A549 (cell line): ENCODE measurements around the gene DRC7. TPM values are rescaled to one million over a fixed set of nuclear protein-coding genes. Genes with fewer than 3 reads are reported as not detected.

Experiments
- ATAC-seq, 2 experiments: fragments of 200-7000 bp in 1 of 2; fragments of >200 bp in 1 of 2; cut with Nextera tagmentation in 1 of 2; cut with Tn5 transposase in 1 of 2; 3 replicates each; pipeline versions ENCODE4 v1.8.0 to v1.9.1; 2018 to 2020; ENCODE audit warnings: mild to moderate bottlenecking in 1 of 2, moderate library complexity in 1 of 2
- CTCF ChIA-PET: fragments of 300-600 bp; sonication (Branson Sonifier 250); formaldehyde crosslinking; extraction: SDS; loops from one replicate; lab custom pipeline; 2021; ENCODE audit warnings: antibody characterized with exemption, inconsistent platforms; lab: Yijun Ruan, JAX
- POLR2A ChIA-PET: fragments of 350-600 bp; formaldehyde crosslinking; extraction: SDS; loops from one replicate; lab custom pipeline; 2021; ENCODE audit warnings: antibody characterized with exemption, inconsistent platforms; lab: Yijun Ruan, JAX
- DNase-seq, 2 experiments: peaks; one replicate each; pipeline versions ENCODE4 v3.0.0 to v3.0.0-alpha.2; 2011 to 2016; ENCODE audit warnings: low read depth in 1 of 2, low spot score in 1 of 2
- FAIRE-seq: peaks from 2 replicates; lab custom pipeline; 2011; peaks lifted over from hg19 to GRCh38; lab: Jason Lieb, UNC
- H3K27ac ChIP-seq, 2 experiments: fragments of >200 bp; sonication (Bioruptor Twin); formaldehyde crosslinking; 3 replicates each; pipeline ENCODE4 v1.5.1; 2016 to 2017
- H3K4me1 ChIP-seq: fragments of >200 bp; sonication (Bioruptor Twin); formaldehyde crosslinking; 3 replicates; pipeline ENCODE4 v1.6.1; 2016
- H3K4me2 ChIP-seq: fragments of >200 bp; sonication (Bioruptor Twin); formaldehyde crosslinking; 3 replicates; pipeline ENCODE4 v1.6.1; 2016
- H3K4me3 ChIP-seq: fragments of >200 bp; sonication (Bioruptor Twin); formaldehyde crosslinking; 3 replicates; pipeline ENCODE4 v1.5.1; 2016
- H3K9me3 ChIP-seq: fragments of >200 bp; sonication (Bioruptor Twin); formaldehyde crosslinking; 3 replicates; pipeline ENCODE4 v1.6.1; 2016
- BHLHE40 ChIP-seq: IDR thresholded peaks from 2 replicates; pipeline ENCODE4 v1.6.1; 2012; ENCODE audit warnings: low read depth, low read length, inconsistent platforms
- EHF ChIP-seq: fragments of 250-450 bp; sonication (Bioruptor Pico); IDR thresholded peaks from 2 replicates; pipeline ENCODE4 v1.5.0; 2020; ENCODE audit warnings: mild to moderate bottlenecking
- EP300 ChIP-seq, 2 experiments: fragments of >200 bp; sonication (Bioruptor Twin); formaldehyde crosslinking; IDR thresholded peaks; 2 replicates in 1 of 2; 3 replicates in 1 of 2; pipeline ENCODE4 v1.6.1; 2016 to 2017
- FOSB ChIP-seq: fragments of 250-450 bp; sonication (Bioruptor Pico); IDR thresholded peaks from 2 replicates; pipeline ENCODE4 v1.5.0; 2020; ENCODE audit warnings: mild to moderate bottlenecking, moderate library complexity
- FOSL2 ChIP-seq, 2 experiments: fragments of 450-650 bp in 1 of 2; fragments of >200 bp in 1 of 2; sonication (Bioruptor Twin) in 1 of 2; formaldehyde crosslinking; IDR thresholded peaks; 2 replicates each; pipeline versions ENCODE4 v1.5.0 to v1.6.1; 2016 to 2020; ENCODE audit warnings: mild to moderate bottlenecking in 1 of 2, moderate library complexity in 1 of 2
- HDAC2 ChIP-seq: fragments of 200-600 bp; sonication (generic); IDR thresholded peaks from 2 replicates; pipeline ENCODE4 v1.6.1; 2016
- HEYL ChIP-seq: fragments of 250-450 bp; sonication (Bioruptor Pico); IDR thresholded peaks from 2 replicates; pipeline ENCODE4 v1.8.0; 2021; ENCODE audit warnings: mild to moderate bottlenecking, moderate library complexity
- JUNB ChIP-seq: fragments of >200 bp; sonication (Bioruptor Twin); formaldehyde crosslinking; IDR thresholded peaks from 2 replicates; pipeline ENCODE4 v1.6.1; 2016
- MAFK ChIP-seq: fragments of 450-650 bp; IDR thresholded peaks from 2 replicates; pipeline ENCODE4 v1.6.1; 2014; ENCODE audit not compliant: partially characterized antibody
- MAZ ChIP-seq: fragments of 150-350 bp; IDR thresholded peaks from 2 replicates; pipeline ENCODE4 v1.6.1; 2014; ENCODE audit warnings: antibody characterized with exemption, low read depth, low read length, borderline replicate concordance
- NPAS2 ChIP-seq: fragments of 250-450 bp; sonication (Bioruptor Pico); IDR thresholded peaks from 2 replicates; pipeline ENCODE4 v1.8.0; 2022; ENCODE audit warnings: mild to moderate bottlenecking, moderate library complexity, borderline replicate concordance
- RARB ChIP-seq: fragments of 250-450 bp; sonication (Bioruptor Pico); IDR thresholded peaks from 2 replicates; pipeline ENCODE4 v1.8.0; 2021; ENCODE audit warnings: mild to moderate bottlenecking, moderate library complexity
- RCOR1 ChIP-seq: fragments of 150-350 bp; IDR thresholded peaks from 2 replicates; pipeline ENCODE4 v1.6.1; 2014; ENCODE audit warnings: antibody characterized with exemption, low read length, low read depth
- RFX5 ChIP-seq: fragments of 450-650 bp; IDR thresholded peaks from 2 replicates; pipeline ENCODE4 v1.7.1; 2014; ENCODE audit warnings: antibody characterized with exemption, mild to moderate bottlenecking, moderate library complexity
- RNF2 ChIP-seq: fragments of 200-600 bp; sonication (generic); IDR thresholded peaks from 2 replicates; pipeline ENCODE4 v1.6.1; 2016; ENCODE audit warnings: low read depth, mild to moderate bottlenecking, antibody characterized with exemption, moderate library complexity, borderline replicate concordance
- SMC3 ChIP-seq: fragments of >200 bp; sonication (Bioruptor Twin); formaldehyde crosslinking; IDR thresholded peaks from 3 replicates; pipeline ENCODE4 v1.6.1; 2018; ENCODE audit warnings: inconsistent platforms
- SREBF2 ChIP-seq: fragments of 450-650 bp; IDR thresholded peaks from 2 replicates; pipeline ENCODE4 v1.6.1; 2014; ENCODE audit warnings: mild to moderate bottlenecking, moderate library complexity
- ZFP36 ChIP-seq: fragments of 450-650 bp; IDR thresholded peaks from 2 replicates; pipeline ENCODE4 v1.6.1; 2014; ENCODE audit warnings: borderline replicate concordance; ENCODE audit not compliant: partially characterized antibody
- ZNF302 ChIP-seq: fragments of 250-450 bp; sonication (Bioruptor Pico); IDR thresholded peaks from 2 replicates; pipeline ENCODE4 v1.9.0; 2021; ENCODE audit warnings: inconsistent platforms, mild to moderate bottlenecking, moderate library complexity
- ZSCAN20 ChIP-seq: fragments of 250-450 bp; sonication (Bioruptor Pico); IDR thresholded peaks from 2 replicates; pipeline ENCODE4 v1.8.0; 2022; ENCODE audit warnings: mild to moderate bottlenecking, moderate library complexity
- WGBS: methylation state at CpG from one replicate; pipeline ENCODE4 v1.1.6; 2017; ENCODE audit errors: missing lambda C conversion rate; 5-methylcytosine and 5-hydroxymethylcytosine counted together
- polyA plus RNA-seq, 4 experiments: library from polyadenylated mRNA; depleted of rRNA in 3 of 4; stranded (reverse); fragments of >200 nt; fragmentation: RNase III in 1 of 4; extraction: RNeasy Plus Mini Kit Qiagen cat#74134 plus additional on column Dnase treatment in 1 of 4; gene quantifications; 2 replicates in 3 of 4; 3 replicates in 1 of 4; pipeline ENCODE4 v1.2.3, GENCODE V29; 2011 to 2017
- TF ChIP-seq, protein P1 (sequence below): fragments of 150-350 bp; IDR thresholded peaks from 2 replicates; pipeline ENCODE4 v1.6.1; 2014; ENCODE audit warnings: low read depth, mild to moderate bottlenecking, low read length
- TF ChIP-seq, protein P2 (sequence below): fragments of >200 bp; sonication (Bioruptor Twin); formaldehyde crosslinking; IDR thresholded peaks from 3 replicates; pipeline ENCODE4 v1.6.1; 2016
- TF ChIP-seq, protein P3 (sequence below): fragments of 450-650 bp; IDR thresholded peaks from 2 replicates; pipeline ENCODE4 v1.6.1; 2014; ENCODE audit warnings: antibody characterized with exemption
- TF ChIP-seq, protein P4 (sequence below): fragments of >200 bp; sonication (Bioruptor Twin); formaldehyde crosslinking; IDR thresholded peaks from 3 replicates; pipeline ENCODE4 v1.5.1; 2016
- TF ChIP-seq, protein P5 (sequence below): fragments of >200 bp; sonication (Bioruptor Twin); formaldehyde crosslinking; IDR thresholded peaks from 2 replicates; pipeline ENCODE4 v1.6.1; 2016
- TF ChIP-seq, protein P6 (sequence below): fragments of 250-450 bp; sonication (Bioruptor Pico); IDR thresholded peaks from 2 replicates; pipeline ENCODE4 v1.5.0; 2020; ENCODE audit warnings: low read depth, mild to moderate bottlenecking, moderate library complexity

DRC7 gene
- polyA plus RNA-seq, 2 of the 4 experiments (the other 2 are of a cell fraction): 0.10 to 0.28 TPM

DNA sequence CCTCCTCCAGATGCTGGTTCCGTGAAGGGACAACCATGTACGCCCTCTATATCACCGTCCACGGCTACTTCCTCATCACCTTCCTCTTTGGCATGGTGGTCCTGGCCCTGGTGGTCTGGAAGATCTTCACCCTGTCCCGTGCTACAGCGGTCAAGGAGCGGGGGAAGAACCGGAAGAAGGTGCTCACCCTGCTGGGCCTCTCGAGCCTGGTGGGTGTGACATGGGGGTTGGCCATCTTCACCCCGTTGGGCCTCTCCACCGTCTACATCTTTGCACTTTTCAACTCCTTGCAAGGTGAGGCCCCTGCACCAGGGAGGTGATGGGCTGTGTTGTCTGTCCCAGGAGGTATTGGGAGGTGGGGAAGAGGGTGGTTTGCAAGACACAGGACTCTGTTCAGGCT, 9.0 kb upstream of the DRC7 start:
- no peak for FAIRE-seq
- DNase-seq: no peak
- peaks cover 12% of the 10 kb centered on the region for H3K4me1 ChIP-seq
- no peak overlapping the region for H3K27ac ChIP-seq
- no peaks in the 10 kb centered on the region for H3K9me3 ChIP-seq
- no peak overlapping the region for H3K4me2 ChIP-seq
- ChIA-PET POLR2A (no interaction called here), CTCF (interaction anchor here (0.6 to 6.0 kb wide), 8 partner anchors 13 to 80 kb away, joined by 3 to 34 read pairs (median 4); no protein-coding TSS in a partner anchor)
- 84% methylated on average over 11 of the region's 11 CpGs for WGBS
- no peak overlapping the region for H3K4me3 ChIP-seq
- ATAC-seq: no peak
- TF ChIP-seq RFX5: no peak
- TF ChIP-seq RARB (CRISPR knock-in tag): no peak
- TF ChIP-seq, protein P1, sequence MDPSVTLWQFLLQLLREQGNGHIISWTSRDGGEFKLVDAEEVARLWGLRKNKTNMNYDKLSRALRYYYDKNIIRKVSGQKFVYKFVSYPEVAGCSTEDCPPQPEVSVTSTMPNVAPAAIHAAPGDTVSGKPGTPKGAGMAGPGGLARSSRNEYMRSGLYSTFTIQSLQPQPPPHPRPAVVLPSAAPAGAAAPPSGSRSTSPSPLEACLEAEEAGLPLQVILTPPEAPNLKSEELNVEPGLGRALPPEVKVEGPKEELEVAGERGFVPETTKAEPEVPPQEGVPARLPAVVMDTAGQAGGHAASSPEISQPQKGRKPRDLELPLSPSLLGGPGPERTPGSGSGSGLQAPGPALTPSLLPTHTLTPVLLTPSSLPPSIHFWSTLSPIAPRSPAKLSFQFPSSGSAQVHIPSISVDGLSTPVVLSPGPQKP: no peak
- TF ChIP-seq, protein P2, sequence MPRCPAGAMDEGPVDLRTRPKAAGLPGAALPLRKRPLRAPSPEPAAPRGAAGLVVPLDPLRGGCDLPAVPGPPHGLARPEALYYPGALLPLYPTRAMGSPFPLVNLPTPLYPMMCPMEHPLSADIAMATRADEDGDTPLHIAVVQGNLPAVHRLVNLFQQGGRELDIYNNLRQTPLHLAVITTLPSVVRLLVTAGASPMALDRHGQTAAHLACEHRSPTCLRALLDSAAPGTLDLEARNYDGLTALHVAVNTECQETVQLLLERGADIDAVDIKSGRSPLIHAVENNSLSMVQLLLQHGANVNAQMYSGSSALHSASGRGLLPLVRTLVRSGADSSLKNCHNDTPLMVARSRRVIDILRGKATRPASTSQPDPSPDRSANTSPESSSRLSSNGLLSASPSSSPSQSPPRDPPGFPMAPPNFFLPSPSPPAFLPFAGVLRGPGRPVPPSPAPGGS: no peak
- no peak for TF ChIP-seq MAFK
- no peak for TF ChIP-seq JUNB
- TF ChIP-seq EP300 (IDR thresholded peaks at IDR 0.05): no peak

DNA sequence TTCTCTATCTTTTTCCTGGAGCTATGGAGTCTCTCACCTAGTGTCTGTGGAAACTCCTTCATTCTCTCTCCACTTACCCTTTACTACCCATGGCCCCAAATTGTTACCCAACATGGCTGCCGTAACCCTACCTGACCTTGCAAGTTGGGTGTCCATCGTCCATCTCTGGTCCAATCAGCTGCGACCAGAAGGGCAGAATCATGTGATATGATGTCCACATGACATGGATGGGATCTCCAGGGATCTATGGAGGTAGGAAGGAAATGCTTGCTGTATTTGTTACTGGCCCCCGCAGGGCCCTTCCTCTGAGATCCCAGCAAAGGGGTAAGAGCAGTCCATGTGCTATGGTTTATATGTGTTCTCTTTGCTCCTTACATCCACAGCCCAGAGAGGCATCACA, 8.0 kb upstream of the DRC7 start:
- H3K4me2 ChIP-seq: no peak overlapping the region
- H3K27ac ChIP-seq: no peak overlapping the region
- ChIA-PET CTCF (interaction anchor here (0.6 to 2.3 kb wide), 6 partner anchors 15 to 386 kb away, joined by 3 to 6 read pairs (median 3); no protein-coding TSS in a partner anchor), POLR2A (no interaction called here)
- H3K4me3 ChIP-seq: no peak overlapping the region
- 64% methylated on average over 4 of the region's 4 CpGs for whole genome bisulfite sequencing
- DNase-seq (peak in 1 of 2 experiments; percentile 70), FAIRE-seq (no peak)
- peaks cover 12% of the 10 kb centered on the region for H3K4me1 ChIP-seq
- H3K9me3 ChIP-seq: no peaks in the 10 kb centered on the region
- TF ChIP-seq MAZ: no peak
- TF ChIP-seq, protein P3, sequence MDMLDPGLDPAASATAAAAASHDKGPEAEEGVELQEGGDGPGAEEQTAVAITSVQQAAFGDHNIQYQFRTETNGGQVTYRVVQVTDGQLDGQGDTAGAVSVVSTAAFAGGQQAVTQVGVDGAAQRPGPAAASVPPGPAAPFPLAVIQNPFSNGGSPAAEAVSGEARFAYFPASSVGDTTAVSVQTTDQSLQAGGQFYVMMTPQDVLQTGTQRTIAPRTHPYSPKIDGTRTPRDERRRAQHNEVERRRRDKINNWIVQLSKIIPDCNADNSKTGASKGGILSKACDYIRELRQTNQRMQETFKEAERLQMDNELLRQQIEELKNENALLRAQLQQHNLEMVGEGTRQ: peak; percentile 45; the same call in 1 of the 2 replicates
- TF ChIP-seq, all 56 proteins: peak for 1
- no peak for ATAC-seq

DNA sequence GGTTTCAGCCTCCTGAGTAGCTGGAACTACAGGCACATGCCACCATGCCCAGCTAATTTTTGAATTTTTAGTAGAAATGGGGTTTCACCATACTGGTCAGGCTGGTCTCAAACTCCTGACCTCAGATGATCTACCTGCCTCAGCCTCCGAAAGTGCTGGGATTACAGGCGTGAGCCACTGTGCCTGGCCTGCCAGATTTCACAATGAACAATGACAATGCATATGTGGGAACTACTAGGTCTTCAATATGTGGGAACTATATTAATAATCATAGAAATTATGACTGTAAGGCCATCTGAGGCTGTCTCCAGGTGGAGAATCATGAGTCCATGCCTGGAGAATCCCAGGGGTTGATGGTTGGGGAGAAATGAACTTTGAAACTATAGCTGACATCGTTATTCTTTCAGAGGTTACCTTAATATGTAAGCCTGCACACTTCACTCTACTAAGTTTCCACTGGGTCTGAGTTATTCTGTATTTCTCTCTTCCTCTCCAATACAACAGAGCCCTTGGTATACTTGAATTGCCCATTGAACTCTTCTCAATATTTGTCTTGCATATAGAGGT, 7.2 kb upstream of the DRC7 start:
- ATAC-seq (no peak), FAIRE-seq (no peak), DNase-seq (no peak)
- no peak overlapping the region for H3K27ac ChIP-seq
- POLR2A ChIA-PET: no interaction called here
- CTCF ChIA-PET: interaction anchor here (1.0 to 2.3 kb wide), 3 partner anchors 38 to 387 kb away, joined by 3 to 6 read pairs (median 3); no protein-coding TSS in a partner anchor
- WGBS: 61% methylated on average over 3 of the region's 3 CpGs
- no peak overlapping the region for H3K4me2 ChIP-seq
- peaks cover 12% of the 10 kb centered on the region for H3K4me1 ChIP-seq
- TF ChIP-seq SREBF2: no peak
- TF ChIP-seq FOSB: no peak
- no peak for TF ChIP-seq ZNF302 (CRISPR knock-in tag)
- TF ChIP-seq RNF2: no peak
- TF ChIP-seq, protein P4, sequence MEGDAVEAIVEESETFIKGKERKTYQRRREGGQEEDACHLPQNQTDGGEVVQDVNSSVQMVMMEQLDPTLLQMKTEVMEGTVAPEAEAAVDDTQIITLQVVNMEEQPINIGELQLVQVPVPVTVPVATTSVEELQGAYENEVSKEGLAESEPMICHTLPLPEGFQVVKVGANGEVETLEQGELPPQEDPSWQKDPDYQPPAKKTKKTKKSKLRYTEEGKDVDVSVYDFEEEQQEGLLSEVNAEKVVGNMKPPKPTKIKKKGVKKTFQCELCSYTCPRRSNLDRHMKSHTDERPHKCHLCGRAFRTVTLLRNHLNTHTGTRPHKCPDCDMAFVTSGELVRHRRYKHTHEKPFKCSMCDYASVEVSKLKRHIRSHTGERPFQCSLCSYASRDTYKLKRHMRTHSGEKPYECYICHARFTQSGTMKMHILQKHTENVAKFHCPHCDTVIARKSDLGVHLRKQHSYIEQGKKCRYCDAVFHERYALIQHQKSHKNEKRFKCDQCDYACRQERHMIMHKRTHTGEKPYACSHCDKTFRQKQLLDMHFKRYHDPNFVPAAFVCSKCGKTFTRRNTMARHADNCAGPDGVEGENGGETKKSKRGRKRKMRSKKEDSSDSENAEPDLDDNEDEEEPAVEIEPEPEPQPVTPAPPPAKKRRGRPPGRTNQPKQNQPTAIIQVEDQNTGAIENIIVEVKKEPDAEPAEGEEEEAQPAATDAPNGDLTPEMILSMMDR: no peak
- TF ChIP-seq NPAS2 (CRISPR knock-in tag): no peak
- TF ChIP-seq BHLHE40: no peak
- no peak for TF ChIP-seq EHF (CRISPR knock-in tag)
- no peak for TF ChIP-seq FOSL2 (IDR thresholded peaks at IDR 0.05)
- TF ChIP-seq FOSL2 (CRISPR knock-in tag; IDR thresholded peaks at IDR 0.05): no peak
- no peak for TF ChIP-seq ZFP36
- no peak for TF ChIP-seq ZSCAN20
- no peak for TF ChIP-seq RCOR1
- TF ChIP-seq HEYL (CRISPR knock-in tag): no peak
- no peak for TF ChIP-seq HDAC2
- TF ChIP-seq, protein P1: no peak
- no peak for TF ChIP-seq SMC3
- TF ChIP-seq, protein P5, sequence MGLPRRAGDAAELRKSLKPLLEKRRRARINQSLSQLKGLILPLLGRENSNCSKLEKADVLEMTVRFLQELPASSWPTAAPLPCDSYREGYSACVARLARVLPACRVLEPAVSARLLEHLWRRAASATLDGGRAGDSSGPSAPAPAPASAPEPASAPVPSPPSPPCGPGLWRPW: no peak
- TF ChIP-seq, protein P6, sequence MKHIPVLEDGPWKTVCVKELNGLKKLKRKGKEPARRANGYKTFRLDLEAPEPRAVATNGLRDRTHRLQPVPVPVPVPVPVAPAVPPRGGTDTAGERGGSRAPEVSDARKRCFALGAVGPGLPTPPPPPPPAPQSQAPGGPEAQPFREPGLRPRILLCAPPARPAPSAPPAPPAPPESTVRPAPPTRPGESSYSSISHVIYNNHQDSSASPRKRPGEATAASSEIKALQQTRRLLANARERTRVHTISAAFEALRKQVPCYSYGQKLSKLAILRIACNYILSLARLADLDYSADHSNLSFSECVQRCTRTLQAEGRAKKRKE (CRISPR knock-in tag): no peak
- no peak for TF ChIP-seq RFX5
- no peak overlapping the region for H3K4me3 ChIP-seq
- no peaks in the 10 kb centered on the region for H3K9me3 ChIP-seq
